Heart left ventricle (tissue), 16 donors: ENCODE data around the gene SORT1. TPM values are rescaled to one million over a fixed set of nuclear protein-coding genes. Genes with fewer than 3 reads are reported as not detected.

ENCODE experiments used
- ATAC-seq, 4 donors: fragments of 200-7000 bp; cut with Tn5 transposase; one replicate each; pipeline ENCODE4 v1.9.1; 2020 to 2022; ENCODE audit warnings: moderate library complexity in 4 of 4, mild to moderate bottlenecking in 3 of 4, moderate number of reproducible peaks in 1 of 4
- DNase-seq, 5 donors: peaks; one replicate each; pipeline ENCODE4 v3.0.0-alpha.2; 2020
- H3K27ac ChIP-seq, 12 donors: fragments of 200-600 bp; sonication (generic) in 4 of 12; one replicate each; pipeline versions ENCODE4 v1.5.0 to v1.8.0; 2016 to 2022; ENCODE audit warnings: mild to moderate bottlenecking in 2 of 12
- H3K27me3 ChIP-seq, 9 donors: fragments of 200-600 bp; sonication (generic) in 2 of 9; one replicate each; pipeline versions ENCODE4 v1.5.1 to v1.8.0; 2016 to 2022; ENCODE audit warnings: mild to moderate bottlenecking in 3 of 9
- H3K36me3 ChIP-seq, 9 donors: fragments of 200-600 bp; sonication (generic) in 2 of 9; one replicate each; pipeline versions ENCODE4 v1.5.0 to v1.8.0; 2018 to 2022; ENCODE audit warnings: mild to moderate bottlenecking in 2 of 9
- H3K4me1 ChIP-seq, 12 donors: fragments of 200-600 bp; sonication (generic) in 4 of 12; one replicate each; pipeline versions ENCODE4 v1.5.0 to v1.8.0; 2016 to 2022; ENCODE audit warnings: mild to moderate bottlenecking in 3 of 12
- H3K4me3 ChIP-seq, 12 donors: fragments of 200-600 bp; sonication (generic) in 4 of 12; one replicate each; pipeline versions ENCODE4 v1.5.0 to v1.8.0; 2017 to 2022; ENCODE audit warnings: mild to moderate bottlenecking in 9 of 12, moderate library complexity in 4 of 12
- H3K9me3 ChIP-seq, 12 donors: fragments of 200-600 bp; sonication (generic) in 4 of 12; one replicate each; pipeline versions ENCODE4 v1.5.0 to v1.8.0; 2016 to 2022; ENCODE audit warnings: mild to moderate bottlenecking in 1 of 12
- POLR2A ChIP-seq, 2 donors: fragments of 450-650 bp; IDR thresholded peaks; one replicate each; pipeline ENCODE4 v1.6.1; 2017; ENCODE audit warnings: antibody characterized with exemption in 2 of 2, mild to moderate bottlenecking in 2 of 2, moderate library complexity in 2 of 2
- WGBS, 4 donors: extraction: QIAGEN DNeasy Blood & Tissue Kit in 2 of 4; methylation state at CpG; one replicate each; pipeline versions ENCODE4 v1.1.5 to v1.1.7; 2013 to 2018; 5-methylcytosine and 5-hydroxymethylcytosine counted together
- intact Hi-C, 10 donors: fragments of 100-400 bp; cut with DNase I; formaldehyde crosslinking; loops; one replicate each; pipeline versions ENCODE4 v1.11.1 to v1.14.2; 2022
- polyA plus RNA-seq, 2 donors: library from polyadenylated mRNA; stranded (reverse); fragments of 200-250 nt; gene quantifications; one replicate each; pipeline ENCODE4 v1.2.3, GENCODE V29; 2013
- total RNA-seq, 9 donors: library from RNA; depleted of rRNA in 2 of 9; stranded (reverse); fragments of >200 nt in 2 of 9; fragmentation: NEBNext Ultra II Directional in 3 of 9; extraction: Animal tissue kit (Norgen Biotek cat#: 25700) in 3 of 9; gene quantifications; one replicate each; pipeline versions ENCODE4 v1.1.0 to v1.2.4, GENCODE V29; 2016 to 2023
- TF ChIP-seq, protein P1 (sequence below), 12 donors: fragments of 200-600 bp; sonication (generic) in 4 of 12; IDR thresholded peaks; one replicate each; pipeline versions ENCODE4 v1.5.0 to v1.8.0; 2018 to 2022; ENCODE audit warnings: antibody characterized with exemption in 12 of 12, mild to moderate bottlenecking in 5 of 12
- donor health status: ischemic (EF 13 %, LVEDD 7.1; RV severe dilation, severe dysfunction).
- donor health status: healthy with polysubstance abuse.
- donor health status: DM: no; HTN: yes; CAD: no.
- donor health status: DM: no; HTN: no; CAD: no.
- donor health status: ischemic (EF 25% LVEDD 6.9; RV normal size, moderate dysfunction).
- donor health status: ischemic (EF 25% LVEDD 5.7; RV mildly dilated, moderate dysfunction).
- donor health status: healthy.
- donor health status: DM: yes; HTN: yes; CAD: no.
- donor health status: ischemic (EF 35%, LVEDD 5.7; RV mildly dilated, moderate dysfunction).
- donor health status: nonischemic (EF 11% LVEDD 7.7; RV severe dilation, severe dysfunction).
- donor health status: DM: yes; HTN: yes; CAD: no.
- donor health status: PGD.
- donor health status: ischemic (EF 29% LVEDD 5.4; RV normal size, mild dysfunction).
- donor health status: nonischemic (EF 23%, LVEDD 6.1; RV moderate dilation, normal function).

SORT1 gene
- total and polyA plus RNA-seq, 11 donors = 36.9 to 346 (median 145) TPM

DNA sequence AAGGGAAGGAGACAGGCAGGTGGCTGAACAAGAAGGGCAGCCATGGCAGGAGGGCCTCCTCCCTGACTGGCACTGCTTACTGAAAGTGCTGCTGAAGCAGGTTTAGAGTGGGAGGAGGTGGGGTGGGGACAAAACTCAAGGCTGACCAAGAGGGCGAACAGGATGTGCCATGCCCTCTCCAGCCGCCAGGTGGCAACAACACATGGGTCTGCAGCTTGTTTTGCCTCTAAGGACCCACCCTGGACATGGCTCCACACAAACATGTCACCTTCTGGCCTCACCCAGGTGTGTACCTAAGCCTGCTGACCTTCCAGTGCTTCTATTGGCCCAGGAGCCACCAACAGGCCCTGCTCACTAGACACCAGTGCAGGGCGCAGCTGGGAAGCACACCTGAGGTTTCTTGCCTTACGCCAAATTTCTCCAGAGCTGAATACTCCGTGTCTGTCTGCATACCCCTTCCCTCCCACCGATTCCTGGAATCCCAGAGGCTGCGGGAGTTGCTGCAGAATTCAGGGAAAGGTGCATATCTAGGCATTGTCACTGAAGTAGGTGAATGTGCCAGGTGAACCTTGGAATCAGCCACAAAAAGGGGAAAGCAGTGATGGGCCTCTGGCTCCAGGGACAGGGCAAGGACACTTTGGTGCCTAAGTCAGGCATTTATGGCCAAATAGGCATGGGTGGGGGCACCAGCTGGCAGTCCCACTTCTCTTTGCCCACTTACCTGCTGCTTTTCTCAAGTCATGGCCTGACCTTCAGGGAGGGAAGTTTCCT lies 120.1 kb downstream of the SORT1 start:
- no peak overlapping the region for H3K27ac ChIP-seq
- DNase-seq (peak; percentile 71 to 87 (median 76)), ATAC-seq (peak; percentile 42 to 81 (median 76))
- no peaks in the 10 kb centered on the region for H3K27me3 ChIP-seq
- no peaks in the 10 kb centered on the region for H3K9me3 ChIP-seq
- intact Hi-C loops = loop anchor here in 9 of 10 donors (1.0 to 10.0 kb wide), 7 partner anchors 121 to 257 kb away; partner anchors contain the start of gene GPR61 (in 1 of the 9)
- no peak for TF ChIP-seq POLR2A (IDR thresholded peaks at IDR 0.05)
- TF ChIP-seq, protein P1, sequence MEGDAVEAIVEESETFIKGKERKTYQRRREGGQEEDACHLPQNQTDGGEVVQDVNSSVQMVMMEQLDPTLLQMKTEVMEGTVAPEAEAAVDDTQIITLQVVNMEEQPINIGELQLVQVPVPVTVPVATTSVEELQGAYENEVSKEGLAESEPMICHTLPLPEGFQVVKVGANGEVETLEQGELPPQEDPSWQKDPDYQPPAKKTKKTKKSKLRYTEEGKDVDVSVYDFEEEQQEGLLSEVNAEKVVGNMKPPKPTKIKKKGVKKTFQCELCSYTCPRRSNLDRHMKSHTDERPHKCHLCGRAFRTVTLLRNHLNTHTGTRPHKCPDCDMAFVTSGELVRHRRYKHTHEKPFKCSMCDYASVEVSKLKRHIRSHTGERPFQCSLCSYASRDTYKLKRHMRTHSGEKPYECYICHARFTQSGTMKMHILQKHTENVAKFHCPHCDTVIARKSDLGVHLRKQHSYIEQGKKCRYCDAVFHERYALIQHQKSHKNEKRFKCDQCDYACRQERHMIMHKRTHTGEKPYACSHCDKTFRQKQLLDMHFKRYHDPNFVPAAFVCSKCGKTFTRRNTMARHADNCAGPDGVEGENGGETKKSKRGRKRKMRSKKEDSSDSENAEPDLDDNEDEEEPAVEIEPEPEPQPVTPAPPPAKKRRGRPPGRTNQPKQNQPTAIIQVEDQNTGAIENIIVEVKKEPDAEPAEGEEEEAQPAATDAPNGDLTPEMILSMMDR (IDR thresholded peaks at IDR 0.05) = peak; percentile 79 to 93 (median 88)
- H3K4me1 ChIP-seq = peaks cover 0 to 24% (median 7%) of the 10 kb centered on the region in 12 donors
- 68 to 75% (median 74%) methylated on average over 6 to 7 of the region's 7 CpGs for WGBS, 4 donors
- H3K36me3 ChIP-seq = peaks cover 0 to 9% (median 0%) of the 10 kb centered on the region in 9 donors
- H3K4me3 ChIP-seq = no peak overlapping the region

DNA sequence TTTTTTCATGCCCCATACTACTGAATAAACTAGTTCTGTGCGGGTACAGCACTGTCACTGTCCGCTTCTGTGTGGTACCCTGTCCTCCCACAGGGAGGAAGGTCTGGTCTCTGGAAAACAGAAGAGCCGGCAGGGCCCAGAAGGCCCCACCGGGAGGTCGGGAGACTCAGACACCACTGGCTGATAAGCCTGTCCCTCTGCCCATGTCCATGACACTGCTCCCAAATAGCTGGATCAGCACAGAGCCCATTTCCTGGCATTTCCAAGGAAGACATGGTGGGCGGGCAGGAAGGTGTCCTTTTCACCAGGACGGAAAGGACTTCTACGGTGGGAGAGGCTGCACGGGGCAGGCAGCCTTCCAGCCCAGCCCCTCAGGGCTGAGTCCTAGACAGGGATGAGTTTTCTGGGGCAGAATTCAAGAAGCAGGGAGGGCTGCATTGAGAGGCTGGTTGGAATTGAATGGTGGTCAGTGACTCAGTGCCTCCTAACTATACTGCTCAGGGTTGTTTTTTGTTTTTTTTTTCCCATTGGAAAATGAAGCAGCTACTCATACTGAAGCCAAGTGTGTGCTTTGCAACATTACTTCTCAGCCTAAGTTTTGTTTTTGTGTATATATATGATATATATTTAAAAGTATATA lies 121.9 kb downstream of the SORT1 start:
- no peak overlapping the region for H3K27ac ChIP-seq
- TF ChIP-seq POLR2A (IDR thresholded peaks at IDR 0.05) = no peak
- TF ChIP-seq, protein P1 (IDR thresholded peaks at IDR 0.05) = no peak
- H3K4me3 ChIP-seq = no peak overlapping the region
- DNase-seq (no peak), ATAC-seq (no peak)
- H3K36me3 ChIP-seq = peaks cover 0 to 9% (median 0%) of the 10 kb centered on the region in 9 donors
- H3K9me3 ChIP-seq = no peaks in the 10 kb centered on the region
- no peaks in the 10 kb centered on the region for H3K27me3 ChIP-seq
- intact Hi-C loops = loop anchor here in 8 of 10 donors (2.0 to 10.0 kb wide), 4 partner anchors 123 to 259 kb away; partner anchors contain the start of gene GPR61 (in 1 of the 8)
- peaks cover 0 to 7% (median 1%) of the 10 kb centered on the region in 12 donors for H3K4me1 ChIP-seq
- 53 to 69% (median 58%) methylated on average over 9 of the region's 9 CpGs for WGBS, 4 donors

DNA sequence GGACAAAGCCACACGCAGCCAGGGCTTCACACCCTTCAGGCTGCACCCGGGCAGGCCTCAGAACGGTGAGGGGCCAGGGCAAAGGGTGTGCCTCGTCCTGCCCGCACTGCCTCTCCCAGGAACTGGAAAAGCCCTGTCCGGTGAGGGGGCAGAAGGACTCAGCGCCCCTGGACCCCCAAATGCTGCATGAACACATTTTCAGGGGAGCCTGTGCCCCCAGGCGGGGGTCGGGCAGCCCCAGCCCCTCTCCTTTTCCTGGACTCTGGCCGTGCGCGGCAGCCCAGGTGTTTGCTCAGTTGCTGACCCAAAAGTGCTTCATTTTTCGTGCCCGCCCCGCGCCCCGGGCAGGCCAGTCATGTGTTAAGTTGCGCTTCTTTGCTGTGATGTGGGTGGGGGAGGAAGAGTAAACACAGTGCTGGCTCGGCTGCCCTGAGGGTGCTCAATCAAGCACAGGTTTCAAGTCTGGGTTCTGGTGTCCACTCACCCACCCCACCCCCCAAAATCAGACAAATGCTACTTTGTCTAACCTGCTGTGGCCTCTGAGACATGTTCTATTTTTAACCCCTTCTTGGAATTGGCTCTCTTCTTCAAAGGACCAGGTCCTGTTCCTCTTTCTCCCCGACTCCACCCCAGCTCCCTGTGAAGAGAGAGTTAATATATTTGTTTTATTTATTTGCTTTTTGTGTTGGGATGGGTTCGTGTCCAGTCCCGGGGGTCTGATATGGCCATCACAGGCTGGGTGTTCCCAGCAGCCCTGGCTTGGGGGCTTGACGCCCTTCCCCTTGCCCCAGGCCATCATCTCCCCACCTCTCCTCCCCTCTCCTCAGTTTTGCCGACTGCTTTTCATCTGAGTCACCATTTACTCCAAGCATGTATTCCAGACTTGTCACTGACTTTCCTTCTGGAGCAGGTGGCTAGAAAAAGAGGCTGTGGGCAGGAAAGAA lies 122.9 kb downstream of the SORT1 start:
- Histone ChIP-seq H3K9me3 (no peaks in the 10 kb centered on the region), H3K27me3 (no peaks in the 10 kb centered on the region), H3K4me3 (no peak overlapping the region), H3K4me1 (peaks cover 0 to 7% (median 1%) of the 10 kb centered on the region in 12 donors), H3K27ac (peak overlapping the region in 1 of 12 donors; percentile 31), H3K36me3 (peaks cover 0 to 6% (median 0%) of the 10 kb centered on the region in 9 donors)
- 76 to 82% (median 81%) methylated on average over 23 to 24 of the region's 24 CpGs for WGBS, 4 donors
- ATAC-seq = peak in 1 of 4 donors; percentile 51
- DNase-seq = no peak
- no peak for TF ChIP-seq POLR2A (IDR thresholded peaks at IDR 0.05)
- TF ChIP-seq, protein P1 (IDR thresholded peaks at IDR 0.05) = no peak
- intact Hi-C loops = loop anchor here in 6 of 10 donors (5.0 to 10.0 kb wide), 2 partner anchors 257 to 260 kb away; partner anchors contain the start of gene GPR61 (in 1 of the 6)
